NCI-H446 (cell line): ENCODE measurements around the gene GAS2.

Source experiments
- DNase-seq, 2 experiments: peaks; one replicate each; lab custom pipeline; 2025; lab: John Stamatoyannopoulos, UW

GAS2 gene

GRCh38 chr11:22674470-22675439, 8.3 kb downstream of the GAS2 start:
- DNase-seq, result no peak

DNA sequence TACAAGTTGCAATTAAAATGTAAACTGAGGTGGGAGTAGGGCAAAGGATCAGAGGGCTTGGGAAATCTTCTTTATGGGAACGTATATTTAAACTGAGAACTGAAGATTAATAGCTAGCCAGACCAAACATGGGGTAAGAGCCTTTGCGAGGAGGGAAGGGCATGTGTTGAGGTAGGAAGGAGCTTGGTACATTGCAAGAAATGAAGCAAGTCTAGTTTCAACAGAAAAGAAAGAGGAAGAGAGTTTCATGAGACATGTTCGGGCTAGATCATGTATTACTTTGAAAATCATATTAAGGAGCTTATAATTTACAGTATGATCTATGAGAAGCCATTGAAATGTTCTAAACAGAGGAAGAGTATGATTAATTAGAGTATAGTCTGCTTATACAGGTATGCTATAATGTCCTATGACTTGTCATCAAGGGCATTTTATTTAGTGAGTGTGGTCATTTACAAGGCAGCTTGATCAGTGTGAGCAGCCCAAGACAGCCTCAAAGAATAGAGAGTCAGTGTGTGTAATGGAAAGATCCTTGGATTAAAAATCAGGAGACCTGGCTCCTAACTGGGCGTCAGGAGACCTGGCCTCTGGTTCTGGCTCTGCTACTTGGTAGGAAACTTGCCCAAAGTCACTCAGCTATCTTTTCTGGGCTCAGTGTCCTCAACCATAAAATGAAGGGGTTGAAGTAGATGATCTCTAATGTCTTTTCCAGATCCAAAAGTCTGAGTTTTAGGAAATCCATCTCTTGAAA, 10.9 kb downstream of the GAS2 start:
- no peak for DNase-seq

- DNase-seq, result no peak
These were observed 14.2 kb downstream of the GAS2 start for GRCh38 chr11:22680628-22681027.

DNA sequence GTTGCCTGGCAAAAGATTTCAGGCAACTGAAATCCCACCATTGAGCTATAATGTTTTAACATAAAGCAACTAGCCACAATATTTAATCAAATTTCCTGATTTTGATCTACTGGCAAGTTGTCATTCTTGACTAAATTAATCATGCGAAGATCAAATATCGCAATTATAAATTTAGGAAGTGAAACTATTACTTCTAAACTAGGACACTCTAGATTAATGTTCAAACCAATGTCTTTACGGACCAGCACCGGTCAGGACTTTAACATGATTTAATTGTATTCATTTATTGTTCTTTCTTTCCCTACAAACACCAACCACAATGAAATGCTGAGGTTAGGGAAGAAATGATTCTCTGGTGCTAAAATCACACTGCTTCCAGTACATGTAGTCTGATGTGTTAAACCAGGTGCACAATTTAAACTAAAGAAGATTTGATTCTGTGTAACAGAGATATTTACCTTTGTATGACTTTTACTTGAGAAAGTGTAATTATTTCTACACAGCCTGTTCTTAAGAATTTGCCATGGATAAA, 14.9 kb downstream of the GAS2 start:
- no peak for DNase-seq

DNA sequence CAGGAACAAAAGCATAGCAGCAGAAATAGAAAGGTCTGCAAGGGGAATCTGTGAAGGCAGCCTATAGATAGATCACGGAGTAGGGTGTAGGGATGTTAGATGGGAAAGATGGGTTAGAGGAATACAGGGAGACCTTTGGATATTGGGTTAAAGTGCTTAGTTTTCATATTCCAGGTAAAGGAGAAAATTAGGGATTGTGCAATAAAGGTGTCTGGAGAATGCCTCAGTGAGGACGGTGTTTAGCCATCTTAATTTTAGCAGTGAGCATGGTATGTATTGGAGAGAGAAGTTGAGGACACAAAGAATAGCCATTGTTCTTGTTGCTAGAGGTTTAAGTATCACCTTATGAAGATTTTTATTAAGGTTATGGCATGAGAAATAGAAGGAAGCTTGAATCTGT, 17.7 kb downstream of the GAS2 start:
- no peak for DNase-seq

GRCh38 chr11:22685111-22685510, 18.7 kb downstream of the GAS2 start:
- DNase-seq, result no peak

GRCh38 chr11:22688914-22689313, 22.5 kb downstream of the GAS2 start:
- DNase-seq, result no peak

- DNase-seq, result no peak
These were observed 23.8 kb downstream of the GAS2 start for GRCh38 chr11:22690257-22690656.

- no peak for DNase-seq
These were observed 24.5 kb downstream of the GAS2 start for GRCh38 chr11:22690871-22691270.

DNA sequence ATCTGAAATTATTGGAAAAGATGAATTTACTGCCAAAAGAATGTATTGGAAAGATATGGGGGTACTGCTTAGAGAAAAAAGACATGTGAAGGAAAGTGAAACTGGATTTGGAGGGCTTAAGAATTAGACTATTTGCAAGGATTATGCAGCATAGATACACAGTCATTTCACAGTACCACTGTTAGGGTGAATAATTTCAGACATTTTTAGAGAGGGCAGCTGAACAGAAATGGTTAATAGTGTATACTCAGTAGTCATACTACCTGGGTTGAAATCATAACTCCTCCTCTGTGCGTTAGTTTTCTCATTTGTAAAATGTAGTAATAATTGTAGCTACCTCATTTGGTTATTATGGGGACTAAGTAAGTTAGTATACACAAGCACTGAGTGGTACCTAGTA, 33.0 kb downstream of the GAS2 start:
- DNase-seq, result no peak

DNA sequence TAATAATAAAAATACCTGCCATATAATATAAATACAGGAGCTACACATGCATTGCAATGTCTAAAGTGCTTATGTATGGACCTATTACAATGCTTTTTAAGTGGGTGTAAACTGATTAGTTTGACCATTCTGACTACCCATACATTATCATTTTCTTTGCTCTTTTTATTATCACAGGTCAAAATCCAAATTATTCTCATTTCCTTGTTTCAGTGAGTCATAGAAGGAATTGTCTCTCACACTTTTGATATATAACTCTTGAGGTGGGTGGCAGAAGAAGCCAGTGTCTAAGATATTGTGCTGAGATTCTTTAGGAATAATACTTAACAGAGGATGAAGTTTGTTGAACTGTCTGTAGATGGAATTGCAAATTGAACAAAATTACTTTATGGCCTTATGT, 35.6 kb downstream of the GAS2 start:
- no peak for DNase-seq

GRCh38 chr11:22703040-22703439, 36.6 kb downstream of the GAS2 start:
- DNase-seq, result peak in 1 of 2 experiments; percentile 29

DNA sequence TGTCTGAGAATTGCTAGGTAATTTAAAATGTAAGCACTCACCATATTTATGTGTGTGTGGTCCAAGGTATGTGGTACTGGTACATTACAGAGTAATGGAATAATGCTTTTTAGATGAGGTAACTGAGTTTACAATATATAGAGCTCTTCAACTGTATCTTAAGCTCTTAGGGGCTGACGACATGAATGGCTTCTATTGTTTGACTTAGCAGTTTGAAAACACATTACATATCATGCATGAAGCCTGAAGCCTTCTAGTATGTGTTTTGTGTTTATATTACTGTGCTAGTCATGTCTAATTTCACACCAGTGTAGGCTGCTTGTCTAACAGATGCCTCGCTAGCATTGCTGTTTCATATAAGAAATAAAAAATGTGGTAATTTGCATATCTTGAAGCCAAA, 37.2 kb downstream of the GAS2 start:
- DNase-seq, result no peak

DNA sequence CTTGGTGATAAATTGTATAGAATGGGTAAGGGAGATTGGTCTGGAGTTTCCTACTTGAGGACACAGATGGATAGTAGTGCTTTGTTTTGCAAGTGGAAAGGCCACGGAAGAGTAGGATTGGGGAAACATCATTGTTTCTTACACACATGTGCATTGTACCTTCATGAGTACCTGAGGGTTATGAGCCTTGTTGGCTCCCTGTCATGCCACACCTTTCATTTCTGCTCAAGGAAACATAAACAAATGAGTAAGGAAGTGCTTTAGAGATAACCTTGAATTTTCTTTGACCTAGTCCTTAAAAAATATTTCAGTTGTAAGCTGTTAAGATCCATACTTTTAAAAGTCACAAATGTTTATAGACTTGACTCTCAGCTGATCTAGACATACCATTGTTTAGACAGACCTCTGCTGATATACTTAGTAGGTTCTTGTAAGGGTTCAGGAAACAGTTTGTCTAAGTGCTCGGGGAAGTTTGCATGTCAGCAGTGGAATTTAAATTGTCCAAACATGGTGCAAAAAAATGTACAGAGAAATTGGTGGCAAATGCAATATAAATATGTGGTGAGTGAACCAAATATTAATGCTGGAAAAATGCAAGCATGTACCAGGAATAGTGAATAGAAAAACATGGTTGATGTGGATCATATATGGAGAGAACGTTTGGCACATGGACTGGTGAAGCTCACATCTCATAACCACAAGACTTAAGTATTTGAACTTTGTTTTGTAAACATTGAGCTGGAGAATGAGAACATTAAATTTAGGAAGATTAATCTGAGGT, 40.9 kb downstream of the GAS2 start:
- DNase-seq, result no peak

DNA sequence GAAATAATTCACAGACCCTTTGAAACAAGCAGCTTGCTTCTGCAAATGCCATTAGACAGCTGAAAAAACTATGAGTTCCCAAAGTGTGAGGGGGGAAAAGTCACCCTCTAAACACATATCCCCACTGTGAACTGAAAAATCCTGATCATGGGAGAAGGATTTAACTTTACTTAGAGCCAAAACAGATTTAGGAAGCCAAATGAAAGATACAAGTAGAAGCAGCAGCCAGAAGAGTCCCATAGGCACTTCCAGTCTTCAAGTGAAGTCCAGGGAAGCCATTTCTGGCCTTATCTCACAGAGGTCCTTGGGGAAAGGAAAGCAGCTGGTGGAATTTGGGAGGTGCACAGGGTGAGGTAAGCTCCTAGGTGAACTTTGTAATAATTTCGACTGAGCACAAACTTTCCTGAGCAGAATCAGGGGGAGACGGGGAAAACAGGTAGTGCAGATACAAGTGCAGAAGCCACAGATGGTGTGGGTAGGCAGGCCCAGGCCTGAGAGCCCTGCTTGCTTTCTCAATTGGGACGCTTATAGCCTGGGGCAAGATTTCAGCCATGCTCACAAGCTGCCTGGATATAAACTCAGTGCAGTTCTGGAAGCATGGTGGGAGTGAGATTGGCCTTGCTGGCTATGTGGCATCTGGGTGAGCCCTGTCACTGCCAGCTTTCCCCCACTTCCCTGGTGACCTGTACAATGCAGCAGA, 44.8 kb downstream of the GAS2 start:
- DNase-seq, result no peak

DNA sequence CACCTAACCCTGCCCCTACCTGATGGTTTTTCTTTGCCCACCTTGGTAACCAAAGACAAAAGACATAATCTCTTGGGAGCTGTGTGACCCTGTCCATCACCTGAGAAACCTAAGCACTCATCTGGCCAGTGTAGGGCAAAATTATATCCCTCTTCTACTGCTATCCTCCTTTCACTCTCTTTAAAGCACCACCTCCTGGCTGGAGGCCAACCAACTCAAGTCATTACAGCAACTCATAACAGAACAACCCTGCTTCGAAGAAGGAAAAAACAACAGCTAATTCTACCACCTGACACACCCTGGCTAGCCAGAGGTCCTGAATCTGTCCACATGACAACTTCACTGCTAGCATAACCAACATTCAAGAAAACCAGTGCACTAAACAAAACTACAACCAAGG, 45.5 kb downstream of the GAS2 start:
- no peak for DNase-seq

GRCh38 chr11:22713336-22713735, 46.9 kb downstream of the GAS2 start:
- DNase-seq, result no peak

DNA sequence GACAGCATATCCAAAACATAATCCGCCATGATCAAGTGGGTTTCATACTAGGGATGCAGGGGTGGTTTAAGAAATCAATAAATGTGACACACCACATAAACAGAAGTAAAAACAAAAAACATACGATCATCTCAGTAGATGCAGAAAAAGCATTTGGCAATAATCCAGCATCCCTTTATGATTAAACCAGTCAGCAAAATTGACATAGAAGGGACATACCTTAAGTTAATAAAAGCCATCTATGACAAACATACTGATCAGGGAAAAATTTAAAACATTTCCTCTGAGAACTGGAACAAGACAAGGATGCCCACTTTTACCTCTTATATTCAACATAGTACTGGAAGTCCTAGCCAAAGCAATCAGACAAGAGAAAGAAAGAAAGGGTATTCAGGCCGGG, 49.6 kb downstream of the GAS2 start:
- DNase-seq, result no peak

GRCh38 chr11:22720457-22720856, 54.0 kb downstream of the GAS2 start:
- no peak for DNase-seq

DNA sequence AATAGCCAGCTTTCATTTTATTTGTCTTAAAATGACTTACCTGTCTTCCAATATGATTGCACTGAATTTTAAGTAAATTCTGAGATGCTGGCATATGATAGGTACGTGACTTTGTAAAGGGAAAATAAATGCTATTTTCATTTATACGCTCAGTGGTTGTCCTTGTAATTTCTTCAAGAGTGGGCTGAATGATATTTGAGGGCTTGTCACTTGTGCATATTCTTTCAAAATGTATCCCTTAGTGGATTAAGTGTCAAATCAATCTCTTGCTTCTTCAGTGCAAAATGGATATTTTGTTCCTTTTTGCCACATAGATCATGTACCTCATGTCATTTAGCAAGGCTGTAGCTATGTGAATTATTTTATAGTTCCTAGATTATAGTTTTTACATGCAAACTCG, 56.9 kb downstream of the GAS2 start:
- DNase-seq, result no peak

- no peak for DNase-seq
These were observed 58.7 kb downstream of the GAS2 start for GRCh38 chr11:22725079-22725478.
